Nasal cavity respiratory epithelium epithelial cell of viscerocranial mucosa (primary cell): Measurements from ENCODE around the gene CASP6. TPM values are rescaled to one million over a fixed set of nuclear protein-coding genes. Genes with fewer than 3 reads are reported as not detected.

Source experiments
- total RNA-seq: library from RNA; depleted of rRNA; stranded (reverse); fragments of >200 nt; gene quantifications from 2 replicates; pipeline ENCODE4 v1.2.3, GENCODE V29; 2014

Gene CASP6
- 28.4 and 41.4 TPM in 2 replicates for total RNA-seq

GRCh38 chr4:109702950-109703663, at the start of gene CASP6:
CASP6 (minus strand) TSS chr4:109703445; CDS start chr4:109703395, 50 bp downstream.

DNA sequence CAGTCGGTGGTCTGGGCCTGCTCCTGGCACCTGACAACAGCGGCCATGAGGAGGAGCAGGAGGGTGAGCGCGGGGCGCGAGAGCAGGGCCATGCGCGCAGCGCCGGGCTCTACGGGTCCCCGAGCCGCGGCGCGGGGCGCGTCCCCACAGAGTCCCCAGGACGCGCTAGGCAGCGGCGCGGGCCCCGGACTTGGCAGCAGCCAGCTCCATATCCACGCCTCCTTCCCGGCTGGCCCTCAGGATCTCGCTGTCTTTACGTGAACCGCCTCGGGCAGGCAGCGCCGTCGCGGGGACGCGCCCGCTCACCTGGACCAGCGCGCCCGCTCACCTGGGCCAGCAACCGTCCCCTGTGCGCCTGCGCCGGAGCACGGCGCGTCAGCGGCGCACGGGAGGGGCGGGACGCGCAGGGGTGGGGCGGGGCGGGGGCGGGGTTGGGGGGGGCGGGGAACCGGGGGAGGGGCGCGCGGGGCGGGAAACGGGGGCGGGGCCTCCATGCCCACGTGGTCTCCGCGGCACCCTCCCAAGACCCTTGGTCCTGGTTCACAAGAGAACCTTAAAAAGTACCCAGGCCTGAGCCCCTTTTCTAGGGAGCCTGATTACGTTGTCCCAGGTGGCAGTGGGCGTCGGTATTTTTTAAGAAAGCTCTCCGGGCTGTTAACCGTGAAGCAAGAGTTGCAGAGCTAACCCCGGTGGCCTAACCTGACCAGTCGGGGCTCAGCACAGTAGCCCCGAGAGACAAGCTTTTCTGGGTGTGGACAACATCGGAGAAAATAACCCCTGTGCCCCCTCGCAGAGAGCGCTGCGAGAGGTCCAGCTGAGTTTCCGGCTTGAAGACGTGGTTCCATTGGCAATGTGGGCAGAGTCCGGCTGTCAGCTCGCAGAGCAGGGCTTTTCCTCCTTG, 26.7 kb upstream of the CASP6 start, which contains the start of gene PLA2G12A:
TSS of gene PLA2G12A (minus strand) at position 353 of the 901 bp plus-strand sequence. CDS start at position 92, 261 bp downstream.

Other genes with a start within 250 kb of the CASP6 start
- gene MCUB, start 143.2 kb downstream of the CASP6 start, total RNA-seq = 5.5 and 13.2 TPM in 2 replicates
- gene PLA2G12A, start 26.6 kb upstream of the CASP6 start, total RNA-seq = 24.3 and 32.9 TPM in 2 replicates
- gene CFI, start 98.6 kb upstream of the CASP6 start, total RNA-seq = 2.5 TPM in 1 of 2 replicates, not detected in the other
- 8.2 and 9.3 TPM in 2 replicates for gene GAR1, start 112.3 kb upstream of the CASP6 start, total RNA-seq
- gene RRH, start 124.5 kb upstream of the CASP6 start, total RNA-seq = under 0.01 and 0.07 TPM in 2 replicates
- gene LRIT3, start 144.7 kb upstream of the CASP6 start, total RNA-seq = under 0.01 TPM in 2 replicates
- gene EGF, start 209.4 kb upstream of the CASP6 start, total RNA-seq = 0.34 and 2.7 TPM in 2 replicates